HCT116 (cell line): ENCODE data around the gene STK24.

Source experiments
- POLR2A ChIP-seq: IDR thresholded peaks from 2 replicates; pipeline ENCODE4 v1.7.0; 2011; ENCODE audit warnings: borderline replicate concordance; ENCODE audit not compliant: insufficient read depth, insufficient read length; ENCODE audit errors: extremely low read depth
- POLR2AphosphoS5 ChIP-seq: IDR thresholded peaks from 2 replicates; pipeline ENCODE4 v1.6.1; 2011; ENCODE audit warnings: mild to moderate bottlenecking, low read depth, low read length, moderate library complexity
- ZNF274 ChIP-seq: fragments of 200-500 bp; sonication (Bioruptor generic); IDR thresholded peaks from 2 replicates; pipeline ENCODE4 v1.6.1; 2014; ENCODE audit warnings: mild to moderate bottlenecking, low read depth, low read length, inconsistent platforms
- TF ChIP-seq, protein P1 (sequence below): IDR thresholded peaks from 2 replicates; pipeline ENCODE4 v1.6.1; 2012; ENCODE audit warnings: low read depth
- TF ChIP-seq, protein P2 (sequence below), 3 experiments: fragments of 200-600 bp in 1 of 3; sonication (generic) in 1 of 3; IDR thresholded peaks in 2 of 3; conservative IDR thresholded peaks in 1 of 3; 2 replicates each; pipeline ENCODE4 v1.5.1; 2012 to 2017; ENCODE audit warnings: low read depth in 2 of 3, low read length in 2 of 3, antibody characterized with exemption in 1 of 3, borderline replicate concordance in 1 of 3, control low read depth in 1 of 3, mild to moderate bottlenecking in 1 of 3, mixed read lengths in 1 of 3, mixed run types in 1 of 3, moderate library complexity in 1 of 3; ENCODE audit not compliant: insufficient read depth in 1 of 3
- TF ChIP-seq, protein P3 (sequence below): IDR thresholded peaks from 2 replicates; pipeline ENCODE4 v1.6.1; 2012

DNA sequence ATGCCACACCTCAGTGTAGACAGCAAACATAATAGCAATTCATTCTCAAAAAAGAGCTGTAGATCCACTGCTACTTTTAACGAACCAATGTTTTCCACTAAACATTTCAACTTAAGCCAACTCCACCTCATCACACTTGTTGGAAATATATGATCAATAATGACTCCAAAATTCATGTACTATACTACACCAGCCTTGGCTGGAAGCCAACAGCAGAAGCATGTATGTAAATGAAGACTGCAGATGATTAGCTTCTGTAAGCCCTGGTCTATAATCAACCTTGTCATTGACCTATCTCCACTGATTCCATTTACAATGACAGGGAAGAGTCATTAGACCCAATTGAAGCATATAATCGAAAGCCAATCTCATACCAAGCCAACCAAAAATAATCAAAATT lies 71.7 kb downstream of the STK24 start:
- TF ChIP-seq POLR2AphosphoS5 (no peak), ZNF274 (no peak), POLR2A (no peak)
- TF ChIP-seq, protein P1, sequence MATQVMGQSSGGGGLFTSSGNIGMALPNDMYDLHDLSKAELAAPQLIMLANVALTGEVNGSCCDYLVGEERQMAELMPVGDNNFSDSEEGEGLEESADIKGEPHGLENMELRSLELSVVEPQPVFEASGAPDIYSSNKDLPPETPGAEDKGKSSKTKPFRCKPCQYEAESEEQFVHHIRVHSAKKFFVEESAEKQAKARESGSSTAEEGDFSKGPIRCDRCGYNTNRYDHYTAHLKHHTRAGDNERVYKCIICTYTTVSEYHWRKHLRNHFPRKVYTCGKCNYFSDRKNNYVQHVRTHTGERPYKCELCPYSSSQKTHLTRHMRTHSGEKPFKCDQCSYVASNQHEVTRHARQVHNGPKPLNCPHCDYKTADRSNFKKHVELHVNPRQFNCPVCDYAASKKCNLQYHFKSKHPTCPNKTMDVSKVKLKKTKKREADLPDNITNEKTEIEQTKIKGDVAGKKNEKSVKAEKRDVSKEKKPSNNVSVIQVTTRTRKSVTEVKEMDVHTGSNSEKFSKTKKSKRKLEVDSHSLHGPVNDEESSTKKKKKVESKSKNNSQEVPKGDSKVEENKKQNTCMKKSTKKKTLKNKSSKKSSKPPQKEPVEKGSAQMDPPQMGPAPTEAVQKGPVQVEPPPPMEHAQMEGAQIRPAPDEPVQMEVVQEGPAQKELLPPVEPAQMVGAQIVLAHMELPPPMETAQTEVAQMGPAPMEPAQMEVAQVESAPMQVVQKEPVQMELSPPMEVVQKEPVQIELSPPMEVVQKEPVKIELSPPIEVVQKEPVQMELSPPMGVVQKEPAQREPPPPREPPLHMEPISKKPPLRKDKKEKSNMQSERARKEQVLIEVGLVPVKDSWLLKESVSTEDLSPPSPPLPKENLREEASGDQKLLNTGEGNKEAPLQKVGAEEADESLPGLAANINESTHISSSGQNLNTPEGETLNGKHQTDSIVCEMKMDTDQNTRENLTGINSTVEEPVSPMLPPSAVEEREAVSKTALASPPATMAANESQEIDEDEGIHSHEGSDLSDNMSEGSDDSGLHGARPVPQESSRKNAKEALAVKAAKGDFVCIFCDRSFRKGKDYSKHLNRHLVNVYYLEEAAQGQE: no peak
- TF ChIP-seq, protein P2, sequence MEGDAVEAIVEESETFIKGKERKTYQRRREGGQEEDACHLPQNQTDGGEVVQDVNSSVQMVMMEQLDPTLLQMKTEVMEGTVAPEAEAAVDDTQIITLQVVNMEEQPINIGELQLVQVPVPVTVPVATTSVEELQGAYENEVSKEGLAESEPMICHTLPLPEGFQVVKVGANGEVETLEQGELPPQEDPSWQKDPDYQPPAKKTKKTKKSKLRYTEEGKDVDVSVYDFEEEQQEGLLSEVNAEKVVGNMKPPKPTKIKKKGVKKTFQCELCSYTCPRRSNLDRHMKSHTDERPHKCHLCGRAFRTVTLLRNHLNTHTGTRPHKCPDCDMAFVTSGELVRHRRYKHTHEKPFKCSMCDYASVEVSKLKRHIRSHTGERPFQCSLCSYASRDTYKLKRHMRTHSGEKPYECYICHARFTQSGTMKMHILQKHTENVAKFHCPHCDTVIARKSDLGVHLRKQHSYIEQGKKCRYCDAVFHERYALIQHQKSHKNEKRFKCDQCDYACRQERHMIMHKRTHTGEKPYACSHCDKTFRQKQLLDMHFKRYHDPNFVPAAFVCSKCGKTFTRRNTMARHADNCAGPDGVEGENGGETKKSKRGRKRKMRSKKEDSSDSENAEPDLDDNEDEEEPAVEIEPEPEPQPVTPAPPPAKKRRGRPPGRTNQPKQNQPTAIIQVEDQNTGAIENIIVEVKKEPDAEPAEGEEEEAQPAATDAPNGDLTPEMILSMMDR (IDR thresholded peaks at IDR 0.05 in 2 of 3, conservative IDR thresholded peaks at IDR 0.05 in 1 of 3; ENCODE audit: borderline replicate concordance in 1 of 3, insufficient read depth in 1 of 3, low read depth in 2 of 3, low read length in 2 of 3): no peak
- TF ChIP-seq, protein P3, sequence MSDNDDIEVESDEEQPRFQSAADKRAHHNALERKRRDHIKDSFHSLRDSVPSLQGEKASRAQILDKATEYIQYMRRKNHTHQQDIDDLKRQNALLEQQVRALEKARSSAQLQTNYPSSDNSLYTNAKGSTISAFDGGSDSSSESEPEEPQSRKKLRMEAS: no peak
